ENCODE data around the gene SH3GL3. TPM values are rescaled to one million over a fixed set of nuclear protein-coding genes. Genes with fewer than 3 reads are reported as not detected.

Gene SH3GL3
- total RNA-seq, 1 experiment from 2014 or later: not detected

DNA sequence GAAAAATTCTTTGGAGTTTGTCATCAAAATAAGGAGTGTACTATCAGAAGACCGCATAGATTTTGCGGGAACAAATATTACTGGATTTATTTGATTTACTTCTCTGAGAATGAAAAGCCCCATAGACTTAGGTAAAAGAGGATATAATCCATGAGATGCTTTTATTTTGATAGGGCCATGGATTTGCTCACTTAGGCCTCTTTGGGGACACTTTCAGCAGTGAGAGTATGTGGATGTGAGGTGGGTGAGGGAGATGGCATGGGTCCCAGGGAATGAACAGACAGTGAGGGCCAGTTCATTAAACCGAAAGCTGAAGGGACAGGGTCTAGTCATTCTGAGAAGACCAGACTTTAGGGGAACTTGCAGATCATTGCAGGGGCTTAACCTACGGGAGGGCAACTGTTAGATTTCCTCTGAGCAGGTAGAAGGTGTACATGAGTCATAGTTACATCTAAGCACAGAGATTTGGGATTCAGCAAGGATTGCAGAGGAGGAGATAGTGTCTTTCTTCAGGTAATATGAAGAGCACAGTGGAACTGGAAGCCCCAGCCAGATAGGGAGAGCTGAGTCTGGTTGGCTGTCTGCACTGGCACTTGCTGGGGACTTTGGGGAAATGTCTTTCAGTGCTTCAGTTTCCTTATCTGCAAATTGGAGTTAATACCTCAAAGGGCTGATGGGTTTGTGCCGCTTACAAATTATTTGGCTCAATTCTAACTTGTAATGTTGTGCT, 30.8 kb downstream of the SH3GL3 start:
- POLR2A ChIA-PET: no interaction called here

GRCh38 chr15:83483612-83484011, 36.5 kb downstream of the SH3GL3 start:
- no TSS peak for BruUV-seq (replicated peaks)
- CTCF ChIA-PET: no interaction called here
- Histone ChIP-seq H3K9me3 (ENCODE audit: control insufficient read depth, insufficient read depth, low read depth, low read length) (no peaks in the 10 kb centered on the region), H3K4me3 (ENCODE audit: low read depth in 2 of 2, low read length in 2 of 2) (no peak overlapping the region), H3K36me3 (ENCODE audit: control insufficient read depth, insufficient read depth, low read length) (no peaks in the 10 kb centered on the region; the same call in 1 of the 2 replicates), H3K27ac (ENCODE audit: low read length) (no peak overlapping the region), H3K4me1 (ENCODE audit: control insufficient read depth, insufficient read depth, low read length) (no peaks in the 10 kb centered on the region), H3K27me3 (ENCODE audit: control insufficient read depth, insufficient read depth, low read length) (no peaks in the 10 kb centered on the region)
- ATAC-seq (no peak), DNase-seq (ENCODE audit: low read depth, low spot score) (no peak)
- in situ Hi-C loops (cut with HindIII; ENCODE audit: low pct_unique_long_range_greater_than_20kb, low sequenced_read_pairs): no loop called here
- intact Hi-C loops (cut with micrococcal nuclease; ENCODE audit: unreplicated experiment): no loop called here
- TF ChIP-seq POLR2AphosphoS5 (IDR thresholded peaks at IDR 0.05; ENCODE audit: low read depth, low read length) (no peak), SIN3A (IDR thresholded peaks at IDR 0.05; ENCODE audit: borderline replicate concordance, insufficient read depth, low read depth, low read length) (no peak), TCF7L2 (IDR thresholded peaks at IDR 0.05; ENCODE audit: low read depth, low read length) (no peak)
- TF ChIP-seq, protein P1, sequence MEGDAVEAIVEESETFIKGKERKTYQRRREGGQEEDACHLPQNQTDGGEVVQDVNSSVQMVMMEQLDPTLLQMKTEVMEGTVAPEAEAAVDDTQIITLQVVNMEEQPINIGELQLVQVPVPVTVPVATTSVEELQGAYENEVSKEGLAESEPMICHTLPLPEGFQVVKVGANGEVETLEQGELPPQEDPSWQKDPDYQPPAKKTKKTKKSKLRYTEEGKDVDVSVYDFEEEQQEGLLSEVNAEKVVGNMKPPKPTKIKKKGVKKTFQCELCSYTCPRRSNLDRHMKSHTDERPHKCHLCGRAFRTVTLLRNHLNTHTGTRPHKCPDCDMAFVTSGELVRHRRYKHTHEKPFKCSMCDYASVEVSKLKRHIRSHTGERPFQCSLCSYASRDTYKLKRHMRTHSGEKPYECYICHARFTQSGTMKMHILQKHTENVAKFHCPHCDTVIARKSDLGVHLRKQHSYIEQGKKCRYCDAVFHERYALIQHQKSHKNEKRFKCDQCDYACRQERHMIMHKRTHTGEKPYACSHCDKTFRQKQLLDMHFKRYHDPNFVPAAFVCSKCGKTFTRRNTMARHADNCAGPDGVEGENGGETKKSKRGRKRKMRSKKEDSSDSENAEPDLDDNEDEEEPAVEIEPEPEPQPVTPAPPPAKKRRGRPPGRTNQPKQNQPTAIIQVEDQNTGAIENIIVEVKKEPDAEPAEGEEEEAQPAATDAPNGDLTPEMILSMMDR (IDR thresholded peaks at IDR 0.05): no peak
- TF ChIP-seq, protein P2, sequence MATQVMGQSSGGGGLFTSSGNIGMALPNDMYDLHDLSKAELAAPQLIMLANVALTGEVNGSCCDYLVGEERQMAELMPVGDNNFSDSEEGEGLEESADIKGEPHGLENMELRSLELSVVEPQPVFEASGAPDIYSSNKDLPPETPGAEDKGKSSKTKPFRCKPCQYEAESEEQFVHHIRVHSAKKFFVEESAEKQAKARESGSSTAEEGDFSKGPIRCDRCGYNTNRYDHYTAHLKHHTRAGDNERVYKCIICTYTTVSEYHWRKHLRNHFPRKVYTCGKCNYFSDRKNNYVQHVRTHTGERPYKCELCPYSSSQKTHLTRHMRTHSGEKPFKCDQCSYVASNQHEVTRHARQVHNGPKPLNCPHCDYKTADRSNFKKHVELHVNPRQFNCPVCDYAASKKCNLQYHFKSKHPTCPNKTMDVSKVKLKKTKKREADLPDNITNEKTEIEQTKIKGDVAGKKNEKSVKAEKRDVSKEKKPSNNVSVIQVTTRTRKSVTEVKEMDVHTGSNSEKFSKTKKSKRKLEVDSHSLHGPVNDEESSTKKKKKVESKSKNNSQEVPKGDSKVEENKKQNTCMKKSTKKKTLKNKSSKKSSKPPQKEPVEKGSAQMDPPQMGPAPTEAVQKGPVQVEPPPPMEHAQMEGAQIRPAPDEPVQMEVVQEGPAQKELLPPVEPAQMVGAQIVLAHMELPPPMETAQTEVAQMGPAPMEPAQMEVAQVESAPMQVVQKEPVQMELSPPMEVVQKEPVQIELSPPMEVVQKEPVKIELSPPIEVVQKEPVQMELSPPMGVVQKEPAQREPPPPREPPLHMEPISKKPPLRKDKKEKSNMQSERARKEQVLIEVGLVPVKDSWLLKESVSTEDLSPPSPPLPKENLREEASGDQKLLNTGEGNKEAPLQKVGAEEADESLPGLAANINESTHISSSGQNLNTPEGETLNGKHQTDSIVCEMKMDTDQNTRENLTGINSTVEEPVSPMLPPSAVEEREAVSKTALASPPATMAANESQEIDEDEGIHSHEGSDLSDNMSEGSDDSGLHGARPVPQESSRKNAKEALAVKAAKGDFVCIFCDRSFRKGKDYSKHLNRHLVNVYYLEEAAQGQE (IDR thresholded peaks at IDR 0.05; ENCODE audit: insufficient read depth in 1 of 2, low read depth in 2 of 2, low read length in 1 of 2): no peak
- POLR2A ChIA-PET: no interaction called here

More for the DNA sequence above, 30.8 kb downstream of the SH3GL3 start:
- Histone ChIP-seq H3K4me1 (ENCODE audit: control insufficient read depth, insufficient read depth, low read length) (no peaks in the 10 kb centered on the region), H3K9me3 (ENCODE audit: control insufficient read depth, insufficient read depth, low read depth, low read length) (no peaks in the 10 kb centered on the region), H3K36me3 (ENCODE audit: control insufficient read depth, insufficient read depth, low read length) (no peaks in the 10 kb centered on the region), H3K27ac (ENCODE audit: low read length) (no peak overlapping the region), H3K4me3 (ENCODE audit: low read depth in 2 of 2, low read length in 2 of 2) (no peak overlapping the region), H3K27me3 (ENCODE audit: control insufficient read depth, insufficient read depth, low read length) (no peaks in the 10 kb centered on the region)
- intact Hi-C loops (cut with micrococcal nuclease; ENCODE audit: unreplicated experiment): no loop called here
- no peak for DNase-seq (ENCODE audit: low read depth, low spot score)
- no TSS peak for BruUV-seq (replicated peaks)
- CTCF ChIA-PET: no interaction called here
- in situ Hi-C loops (cut with HindIII; ENCODE audit: low pct_unique_long_range_greater_than_20kb, low sequenced_read_pairs): no loop called here
- no peak for ATAC-seq
- TF ChIP-seq, protein P1 (IDR thresholded peaks at IDR 0.05): no peak
- TF ChIP-seq TCF7L2 (IDR thresholded peaks at IDR 0.05; ENCODE audit: low read depth, low read length) (no peak), SIN3A (IDR thresholded peaks at IDR 0.05; ENCODE audit: borderline replicate concordance, insufficient read depth, low read depth, low read length) (no peak), POLR2AphosphoS5 (IDR thresholded peaks at IDR 0.05; ENCODE audit: low read depth, low read length) (no peak)
- TF ChIP-seq, protein P2 (IDR thresholded peaks at IDR 0.05; ENCODE audit: insufficient read depth in 1 of 2, low read depth in 2 of 2, low read length in 1 of 2): no peak
